Heart left ventricle (tissue), 16 donors: ENCODE measurements around the gene DTX1. TPM values are rescaled to one million over a fixed set of nuclear protein-coding genes. Genes with fewer than 3 reads are reported as not detected.

Experiments used
- ATAC-seq, 4 donors: fragments of 200-7000 bp; cut with Tn5 transposase; one replicate each; pipeline ENCODE4 v1.9.1; 2020 to 2022; ENCODE audit warnings: moderate library complexity in 4 of 4, mild to moderate bottlenecking in 3 of 4, moderate number of reproducible peaks in 1 of 4
- DNase-seq, 5 donors: peaks; one replicate each; pipeline ENCODE4 v3.0.0-alpha.2; 2020
- H3K27ac ChIP-seq, 12 donors: fragments of 200-600 bp; sonication (generic) in 4 of 12; one replicate each; pipeline versions ENCODE4 v1.5.0 to v1.8.0; 2016 to 2022; ENCODE audit warnings: mild to moderate bottlenecking in 2 of 12
- H3K27me3 ChIP-seq, 9 donors: fragments of 200-600 bp; sonication (generic) in 2 of 9; one replicate each; pipeline versions ENCODE4 v1.5.1 to v1.8.0; 2016 to 2022; ENCODE audit warnings: mild to moderate bottlenecking in 3 of 9
- H3K36me3 ChIP-seq, 9 donors: fragments of 200-600 bp; sonication (generic) in 2 of 9; one replicate each; pipeline versions ENCODE4 v1.5.0 to v1.8.0; 2018 to 2022; ENCODE audit warnings: mild to moderate bottlenecking in 2 of 9
- H3K4me1 ChIP-seq, 12 donors: fragments of 200-600 bp; sonication (generic) in 4 of 12; one replicate each; pipeline versions ENCODE4 v1.5.0 to v1.8.0; 2016 to 2022; ENCODE audit warnings: mild to moderate bottlenecking in 3 of 12
- H3K4me3 ChIP-seq, 12 donors: fragments of 200-600 bp; sonication (generic) in 4 of 12; one replicate each; pipeline versions ENCODE4 v1.5.0 to v1.8.0; 2017 to 2022; ENCODE audit warnings: mild to moderate bottlenecking in 9 of 12, moderate library complexity in 4 of 12
- H3K9me3 ChIP-seq, 12 donors: fragments of 200-600 bp; sonication (generic) in 4 of 12; one replicate each; pipeline versions ENCODE4 v1.5.0 to v1.8.0; 2016 to 2022; ENCODE audit warnings: mild to moderate bottlenecking in 1 of 12
- POLR2A ChIP-seq, 2 donors: fragments of 450-650 bp; IDR thresholded peaks; one replicate each; pipeline ENCODE4 v1.6.1; 2017; ENCODE audit warnings: antibody characterized with exemption in 2 of 2, mild to moderate bottlenecking in 2 of 2, moderate library complexity in 2 of 2
- WGBS, 4 donors: extraction: QIAGEN DNeasy Blood & Tissue Kit in 2 of 4; methylation state at CpG; one replicate each; pipeline versions ENCODE4 v1.1.5 to v1.1.7; 2013 to 2018; 5-methylcytosine and 5-hydroxymethylcytosine counted together
- intact Hi-C, 10 donors: fragments of 100-400 bp; cut with DNase I; formaldehyde crosslinking; loops; one replicate each; pipeline versions ENCODE4 v1.11.1 to v1.14.2; 2022
- polyA plus RNA-seq, 2 donors: library from polyadenylated mRNA; stranded (reverse); fragments of 200-250 nt; gene quantifications; one replicate each; pipeline ENCODE4 v1.2.3, GENCODE V29; 2013
- total RNA-seq, 9 donors: library from RNA; depleted of rRNA in 2 of 9; stranded (reverse); fragments of >200 nt in 2 of 9; fragmentation: NEBNext Ultra II Directional in 3 of 9; extraction: Animal tissue kit (Norgen Biotek cat#: 25700) in 3 of 9; gene quantifications; one replicate each; pipeline versions ENCODE4 v1.1.0 to v1.2.4, GENCODE V29; 2016 to 2023
- TF ChIP-seq, protein P1 (sequence below), 12 donors: fragments of 200-600 bp; sonication (generic) in 4 of 12; IDR thresholded peaks; one replicate each; pipeline versions ENCODE4 v1.5.0 to v1.8.0; 2018 to 2022; ENCODE audit warnings: antibody characterized with exemption in 12 of 12, mild to moderate bottlenecking in 5 of 12
- donor health status: ischemic (EF 13 %, LVEDD 7.1; RV severe dilation, severe dysfunction).
- donor health status: healthy with polysubstance abuse.
- donor health status: DM: no; HTN: yes; CAD: no.
- donor health status: DM: no; HTN: no; CAD: no.
- donor health status: ischemic (EF 25% LVEDD 6.9; RV normal size, moderate dysfunction).
- donor health status: ischemic (EF 25% LVEDD 5.7; RV mildly dilated, moderate dysfunction).
- donor health status: healthy.
- donor health status: DM: yes; HTN: yes; CAD: no.
- donor health status: ischemic (EF 35%, LVEDD 5.7; RV mildly dilated, moderate dysfunction).
- donor health status: nonischemic (EF 11% LVEDD 7.7; RV severe dilation, severe dysfunction).
- donor health status: DM: yes; HTN: yes; CAD: no.
- donor health status: PGD.
- donor health status: ischemic (EF 29% LVEDD 5.4; RV normal size, mild dysfunction).
- donor health status: nonischemic (EF 23%, LVEDD 6.1; RV moderate dilation, normal function).

Gene DTX1
- total and polyA plus RNA-seq, 11 donors = 0.50 to 3.2 (median 1.8) TPM

DNA sequence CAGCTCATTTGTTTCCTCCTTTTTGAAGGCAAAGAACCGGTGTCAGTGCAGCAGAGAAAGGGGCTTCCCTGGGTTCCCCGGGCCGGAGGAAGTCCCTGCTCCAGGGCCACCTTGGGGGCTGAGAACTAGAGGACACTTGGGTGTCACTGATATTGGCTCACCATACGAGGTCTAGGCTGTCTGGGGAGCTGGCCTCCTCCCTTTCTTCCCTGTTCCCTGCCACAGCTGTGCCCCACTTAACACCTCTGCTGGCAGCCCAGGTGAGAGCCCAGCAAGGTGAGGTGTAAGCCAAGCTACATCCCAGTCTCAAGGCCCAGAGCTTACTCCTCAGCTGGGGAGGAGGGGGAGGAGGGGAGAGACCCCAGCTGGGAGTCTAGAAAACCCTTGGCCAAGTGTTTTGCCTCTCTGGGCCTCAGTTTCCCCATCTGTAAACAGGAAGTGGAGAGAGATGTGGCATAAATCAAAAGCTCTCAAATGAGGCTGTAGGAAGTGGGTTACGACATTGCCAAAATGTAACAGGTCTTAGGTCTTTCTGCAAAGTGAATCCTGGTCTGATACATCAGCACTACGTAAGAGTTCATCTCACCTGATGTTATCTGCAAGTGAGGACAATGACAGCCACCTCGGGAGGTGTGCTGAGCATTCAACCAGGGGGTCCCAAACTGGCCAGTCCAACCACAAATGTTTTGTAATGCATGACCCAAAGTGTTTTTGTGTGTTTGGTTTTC, 53.5 kb downstream of the DTX1 start:
- H3K9me3 ChIP-seq = no peaks in the 10 kb centered on the region
- H3K36me3 ChIP-seq = no peaks in the 10 kb centered on the region
- 38 to 45% (median 42%) methylated on average over 7 of the region's 7 CpGs for WGBS, 4 donors
- intact Hi-C loops = no loop called here
- H3K4me1 ChIP-seq = no peaks in the 10 kb centered on the region
- no peak for TF ChIP-seq POLR2A (IDR thresholded peaks at IDR 0.05)
- TF ChIP-seq, protein P1, sequence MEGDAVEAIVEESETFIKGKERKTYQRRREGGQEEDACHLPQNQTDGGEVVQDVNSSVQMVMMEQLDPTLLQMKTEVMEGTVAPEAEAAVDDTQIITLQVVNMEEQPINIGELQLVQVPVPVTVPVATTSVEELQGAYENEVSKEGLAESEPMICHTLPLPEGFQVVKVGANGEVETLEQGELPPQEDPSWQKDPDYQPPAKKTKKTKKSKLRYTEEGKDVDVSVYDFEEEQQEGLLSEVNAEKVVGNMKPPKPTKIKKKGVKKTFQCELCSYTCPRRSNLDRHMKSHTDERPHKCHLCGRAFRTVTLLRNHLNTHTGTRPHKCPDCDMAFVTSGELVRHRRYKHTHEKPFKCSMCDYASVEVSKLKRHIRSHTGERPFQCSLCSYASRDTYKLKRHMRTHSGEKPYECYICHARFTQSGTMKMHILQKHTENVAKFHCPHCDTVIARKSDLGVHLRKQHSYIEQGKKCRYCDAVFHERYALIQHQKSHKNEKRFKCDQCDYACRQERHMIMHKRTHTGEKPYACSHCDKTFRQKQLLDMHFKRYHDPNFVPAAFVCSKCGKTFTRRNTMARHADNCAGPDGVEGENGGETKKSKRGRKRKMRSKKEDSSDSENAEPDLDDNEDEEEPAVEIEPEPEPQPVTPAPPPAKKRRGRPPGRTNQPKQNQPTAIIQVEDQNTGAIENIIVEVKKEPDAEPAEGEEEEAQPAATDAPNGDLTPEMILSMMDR (IDR thresholded peaks at IDR 0.05) = no peak
- no peak overlapping the region for H3K4me3 ChIP-seq
- H3K27ac ChIP-seq = no peak overlapping the region
- DNase-seq (no peak), ATAC-seq (no peak)
- H3K27me3 ChIP-seq = peaks cover 0 to 43% (median 8%) of the 10 kb centered on the region in 9 donors

DNA sequence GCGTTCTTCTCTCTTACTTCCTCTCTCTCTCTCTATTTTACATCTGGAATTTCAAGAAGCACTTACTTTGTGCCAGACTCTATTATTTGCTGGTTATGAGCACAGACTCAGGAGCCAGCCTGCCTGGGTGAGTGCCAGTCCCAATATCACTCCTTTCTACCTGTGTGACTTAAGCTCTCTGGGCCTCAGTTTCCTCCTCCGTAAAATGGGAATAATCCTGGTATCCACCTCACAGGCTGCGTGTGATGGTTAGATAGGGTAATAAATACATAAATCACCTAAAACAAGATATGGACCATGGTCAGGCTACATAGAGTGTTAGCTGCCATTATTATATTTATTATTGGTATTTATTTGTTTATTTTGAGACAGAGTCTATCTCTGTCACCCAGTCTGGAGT, 54.7 kb downstream of the DTX1 start:
- intact Hi-C loops = no loop called here
- no peak for ATAC-seq
- no peaks in the 10 kb centered on the region for H3K4me1 ChIP-seq

DNA sequence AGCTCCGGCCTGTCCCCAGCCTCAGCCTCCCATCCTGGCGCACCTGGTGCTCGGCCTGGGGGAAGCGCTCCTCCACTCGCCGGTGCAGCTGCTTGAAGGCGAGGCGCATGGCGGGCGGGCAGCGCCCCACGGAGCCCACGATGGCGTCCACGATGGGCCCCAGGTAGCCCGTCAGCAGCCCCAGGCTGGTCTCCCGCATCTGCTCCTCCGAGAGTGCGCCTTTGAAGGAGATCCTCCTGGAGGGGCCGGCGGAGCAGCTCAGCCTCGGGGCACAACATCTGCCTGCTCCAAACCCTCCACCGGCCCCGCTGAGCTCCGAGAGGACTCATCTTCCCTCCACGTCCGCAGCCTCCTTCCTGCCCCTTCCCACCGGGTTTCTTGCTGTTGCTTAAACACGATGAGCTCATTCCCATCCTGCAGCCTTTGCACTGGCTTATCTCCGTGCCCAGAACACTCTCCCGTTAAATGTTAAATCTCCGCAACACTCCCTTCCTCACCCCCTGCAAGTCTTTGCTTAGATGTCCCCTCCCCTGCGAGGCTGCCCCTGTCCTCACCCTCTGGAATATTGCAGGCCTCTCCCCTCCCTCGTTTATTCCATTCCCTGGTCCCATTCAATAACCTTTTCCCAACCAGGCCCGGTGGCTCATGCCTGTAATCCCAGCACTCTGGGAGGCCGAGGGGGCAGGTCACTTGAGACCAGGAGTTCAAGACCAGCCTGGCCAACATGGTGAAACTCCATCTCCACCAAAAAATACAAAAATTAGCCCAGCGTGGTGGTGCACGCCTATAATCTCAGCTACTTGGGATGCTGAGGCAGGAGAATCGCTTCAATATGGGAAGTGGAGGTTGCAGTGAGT, 55.7 kb downstream of the DTX1 start:
- Histone ChIP-seq H3K27ac (no peak overlapping the region), H3K36me3 (no peaks in the 10 kb centered on the region), H3K4me3 (no peak overlapping the region), H3K27me3 (peaks cover 0 to 44% (median 8%) of the 10 kb centered on the region in 9 donors), H3K4me1 (no peaks in the 10 kb centered on the region), H3K9me3 (no peaks in the 10 kb centered on the region)
- 44 to 60% (median 56%) methylated on average over 24 to 39 of the region's 39 CpGs for WGBS, 4 donors
- intact Hi-C loops = no loop called here
- TF ChIP-seq, protein P1 (IDR thresholded peaks at IDR 0.05) = no peak
- TF ChIP-seq POLR2A (IDR thresholded peaks at IDR 0.05) = no peak
- no peak for ATAC-seq
- no peak for DNase-seq

More for the DNA sequence above, 54.7 kb downstream of the DTX1 start:
- DNase-seq = no peak
- H3K27me3 ChIP-seq = peaks cover 0 to 44% (median 8%) of the 10 kb centered on the region in 9 donors
- H3K36me3 ChIP-seq = no peaks in the 10 kb centered on the region
- WGBS, 4 donors = 82 to 90% (median 85%) methylated on average over 3 of the region's 3 CpGs
- no peak overlapping the region for H3K27ac ChIP-seq
- H3K4me3 ChIP-seq = no peak overlapping the region
- TF ChIP-seq POLR2A (IDR thresholded peaks at IDR 0.05) = no peak
- TF ChIP-seq, protein P1 (IDR thresholded peaks at IDR 0.05) = no peak
- no peaks in the 10 kb centered on the region for H3K9me3 ChIP-seq

DNA sequence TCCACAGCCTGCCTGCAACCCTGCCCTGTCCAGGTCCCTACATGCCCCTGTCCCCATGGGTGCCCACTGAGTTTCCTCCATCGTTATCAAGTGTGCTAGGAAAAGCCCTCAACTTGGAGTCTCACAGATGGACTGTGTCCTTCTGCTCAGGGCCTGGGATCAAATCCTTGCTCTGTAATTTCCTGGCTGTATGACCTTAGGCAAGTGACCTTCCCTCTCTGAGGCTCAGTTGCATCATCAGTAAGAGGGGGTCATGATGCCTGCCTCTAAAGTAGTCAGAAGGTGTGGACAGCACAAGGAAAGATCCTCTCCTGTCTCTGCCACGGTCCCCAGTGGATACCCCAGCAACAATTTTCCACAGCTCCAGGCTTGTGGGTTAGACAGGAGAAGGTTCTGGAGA, 56.9 kb downstream of the DTX1 start:
- Histone ChIP-seq H3K36me3 (no peaks in the 10 kb centered on the region), H3K27me3 (peaks cover 0 to 44% (median 8%) of the 10 kb centered on the region in 9 donors), H3K9me3 (no peaks in the 10 kb centered on the region), H3K4me1 (no peaks in the 10 kb centered on the region), H3K27ac (no peak overlapping the region), H3K4me3 (no peak overlapping the region)
- intact Hi-C loops = no loop called here
- TF ChIP-seq POLR2A (IDR thresholded peaks at IDR 0.05) = no peak
- TF ChIP-seq, protein P1 (IDR thresholded peaks at IDR 0.05) = no peak
- no peak for ATAC-seq
- DNase-seq = no peak
- 67 to 76% (median 70%) methylated on average over 2 of the region's 2 CpGs for WGBS, 4 donors
